ENCODE results near the gene ZDHHC23. TPM values are rescaled to one million over a fixed set of nuclear protein-coding genes. Genes with fewer than 3 reads are reported as not detected.

ZDHHC23 gene, protein sequence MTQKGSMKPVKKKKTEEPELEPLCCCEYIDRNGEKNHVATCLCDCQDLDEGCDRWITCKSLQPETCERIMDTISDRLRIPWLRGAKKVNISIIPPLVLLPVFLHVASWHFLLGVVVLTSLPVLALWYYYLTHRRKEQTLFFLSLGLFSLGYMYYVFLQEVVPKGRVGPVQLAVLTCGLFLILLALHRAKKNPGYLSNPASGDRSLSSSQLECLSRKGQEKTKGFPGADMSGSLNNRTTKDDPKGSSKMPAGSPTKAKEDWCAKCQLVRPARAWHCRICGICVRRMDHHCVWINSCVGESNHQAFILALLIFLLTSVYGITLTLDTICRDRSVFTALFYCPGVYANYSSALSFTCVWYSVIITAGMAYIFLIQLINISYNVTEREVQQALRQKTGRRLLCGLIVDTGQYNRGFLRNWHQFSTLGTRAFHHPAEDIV
- total RNA-seq (1 to 10 TPM in 8 of 9 donors, under 1 TPM in 1; 0.24 to 4.2 (median 2.0) TPM), polyA plus RNA-seq (1 to 10 TPM in 1 of 3 donors, under 1 TPM in 2; 0.72 to 2.3 (median 0.74) TPM)
- long read RNA-seq, donor 1, result 0 reads
- long read RNA-seq, donor 2, result 0 reads
- long read RNA-seq, donor 3, result 0 reads
- long read RNA-seq, donor 4, result 0 reads
- long read RNA-seq, donor 5, partial matches to known transcripts, result 2 of 2 reads
- long read RNA-seq, donor 5, other reads (novel, unspliced or antisense), result 0 of 2 reads
- long read RNA-seq, donor 6, result 0 reads
- long read RNA-seq, donor 7, result 0 reads
- long read RNA-seq, donor 8, result 0 reads
- long read RNA-seq, donor 9, result 0 reads
- long read RNA-seq, donor 10, result 0 reads

DNA sequence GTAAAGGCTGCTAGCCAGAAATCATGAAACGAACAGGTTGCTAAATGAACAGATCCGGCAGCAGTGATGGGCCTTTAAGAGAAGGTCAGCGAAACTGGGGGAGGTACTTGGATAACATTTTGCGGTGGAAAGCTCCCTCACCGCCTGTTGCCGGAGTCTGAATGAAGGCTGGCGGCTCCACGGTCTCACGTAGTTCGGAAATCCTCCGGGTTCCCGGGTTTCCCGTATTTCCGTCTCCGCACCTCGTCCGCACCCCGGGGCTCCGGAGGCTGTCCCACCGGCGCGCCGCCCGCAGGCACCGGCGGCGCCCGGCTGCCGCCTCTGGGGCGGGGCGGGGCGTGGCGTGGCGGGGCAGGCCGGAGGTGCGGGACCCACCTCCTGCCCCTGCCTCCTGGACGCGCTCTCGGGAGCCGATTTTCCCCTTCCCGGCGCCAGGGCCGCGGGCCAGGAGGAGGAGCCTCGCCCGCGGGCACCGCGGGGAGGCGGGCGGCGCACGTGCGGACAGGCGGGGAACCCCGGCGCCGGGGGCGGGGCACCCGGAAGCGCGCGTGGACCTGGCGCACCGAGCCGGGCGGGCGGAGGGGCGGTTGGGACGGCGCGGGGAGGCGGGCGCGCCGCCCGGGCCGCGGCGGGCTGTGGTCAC, at the start of gene ZDHHC23:
TSS of gene ZDHHC23 (plus strand) at position 642 of the 643 bp plus-strand sequence. CDS start 790 bp downstream, outside the sequence.
- WGBS, 4 donors, result 0% methylated on average over 7 to 80 of the region's 80 CpGs
- H3K27ac ChIP-seq, result peak within 1 kb of the TSS in 2 of 5 donors; percentile 39 to 73
- intact Hi-C loops (cut with DNase I), result no loop called here

DNA sequence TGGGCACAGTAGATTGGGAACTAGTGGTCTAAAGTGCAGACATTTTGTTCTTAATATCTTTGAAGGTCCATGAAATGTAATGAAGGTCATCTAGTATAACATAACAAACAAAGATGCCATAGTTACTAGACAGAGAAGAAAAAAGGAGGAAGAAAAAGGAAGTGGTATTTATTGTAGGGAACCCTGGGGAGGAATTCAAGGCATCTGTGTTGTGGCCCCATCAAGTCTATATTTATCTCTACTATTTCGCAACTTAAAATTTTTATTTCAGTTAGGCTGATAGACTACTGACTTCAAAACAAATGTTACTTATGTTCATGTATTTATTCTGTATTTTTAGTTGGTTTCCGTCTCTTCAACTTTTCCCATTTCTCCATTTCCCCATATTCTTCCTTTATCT, 48.9 kb upstream of the ZDHHC23 start:
- no peaks in the 10 kb centered on the region for H3K9me3 ChIP-seq (replicated peaks in 1 of 3)
- DNase-seq, result no peak
- no peaks in the 10 kb centered on the region for H3K36me3 ChIP-seq (replicated peaks in 1 of 2)
- H3K27ac ChIP-seq, result no peak overlapping the region
- no peak overlapping the region for H3K4me3 ChIP-seq
- H3K27me3 ChIP-seq, result no peaks in the 10 kb centered on the region
- TF ChIP-seq, protein P1, sequence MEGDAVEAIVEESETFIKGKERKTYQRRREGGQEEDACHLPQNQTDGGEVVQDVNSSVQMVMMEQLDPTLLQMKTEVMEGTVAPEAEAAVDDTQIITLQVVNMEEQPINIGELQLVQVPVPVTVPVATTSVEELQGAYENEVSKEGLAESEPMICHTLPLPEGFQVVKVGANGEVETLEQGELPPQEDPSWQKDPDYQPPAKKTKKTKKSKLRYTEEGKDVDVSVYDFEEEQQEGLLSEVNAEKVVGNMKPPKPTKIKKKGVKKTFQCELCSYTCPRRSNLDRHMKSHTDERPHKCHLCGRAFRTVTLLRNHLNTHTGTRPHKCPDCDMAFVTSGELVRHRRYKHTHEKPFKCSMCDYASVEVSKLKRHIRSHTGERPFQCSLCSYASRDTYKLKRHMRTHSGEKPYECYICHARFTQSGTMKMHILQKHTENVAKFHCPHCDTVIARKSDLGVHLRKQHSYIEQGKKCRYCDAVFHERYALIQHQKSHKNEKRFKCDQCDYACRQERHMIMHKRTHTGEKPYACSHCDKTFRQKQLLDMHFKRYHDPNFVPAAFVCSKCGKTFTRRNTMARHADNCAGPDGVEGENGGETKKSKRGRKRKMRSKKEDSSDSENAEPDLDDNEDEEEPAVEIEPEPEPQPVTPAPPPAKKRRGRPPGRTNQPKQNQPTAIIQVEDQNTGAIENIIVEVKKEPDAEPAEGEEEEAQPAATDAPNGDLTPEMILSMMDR (IDR thresholded peaks at IDR 0.05), result no peak
- TF ChIP-seq POLR2A (IDR thresholded peaks at IDR 0.05), result no peak
- intact Hi-C loops (cut with DNase I), result no loop called here
- peaks cover 0 to 12% of the 10 kb centered on the region in 2 donors for H3K4me1 ChIP-seq (replicated peaks in 1 of 2)
- 69 to 77% (median 75%) methylated on average over 2 of the region's 2 CpGs for WGBS, 4 donors

More for the DNA sequence above, at the start of gene ZDHHC23:
- no peak for TF ChIP-seq POLR2A (IDR thresholded peaks at IDR 0.05)
- TF ChIP-seq, protein P1 (IDR thresholded peaks at IDR 0.05), result no peak
- Histone ChIP-seq H3K9me3 (replicated peaks in 1 of 3) (no peaks in the 10 kb centered on the region), H3K4me1 (replicated peaks in 1 of 2) (peaks cover 6 to 8% of the 10 kb centered on the region in 2 donors), H3K27me3 (no peaks in the 10 kb centered on the region), H3K4me3 (peak within 1 kb of the TSS; percentile 22 to 74 (median 39)), H3K36me3 (replicated peaks in 1 of 2) (no peaks in the 10 kb centered on the region)
- peak; percentile 72 to 87 (median 75) for DNase-seq

DNA sequence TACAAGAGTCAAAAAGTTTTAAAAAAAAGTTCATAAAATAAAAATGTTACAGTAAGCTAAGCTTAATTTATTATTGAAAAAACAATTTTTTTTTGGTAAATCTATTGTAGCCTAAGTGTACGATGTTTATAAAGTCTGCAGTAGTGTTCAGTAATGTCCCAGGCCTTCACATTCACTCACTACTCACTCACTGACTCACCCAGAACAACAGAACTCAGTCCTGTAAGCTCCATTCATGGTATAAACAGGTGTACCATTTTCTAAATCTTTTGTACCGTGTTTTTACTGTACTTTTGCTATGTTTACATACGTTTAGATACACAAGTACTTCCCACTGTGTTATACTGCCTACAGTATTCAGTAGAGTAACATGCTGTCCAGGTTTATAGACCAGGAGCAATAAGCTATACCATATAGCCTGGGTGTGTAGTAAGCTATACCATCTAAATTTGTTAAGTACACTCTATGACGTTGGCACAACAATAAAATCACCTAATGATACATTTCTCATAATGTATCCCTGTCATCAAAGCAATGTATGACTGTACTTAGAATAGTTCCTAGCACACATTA, 41.2 kb upstream of the ZDHHC23 start:
- Histone ChIP-seq H3K27ac (no peak overlapping the region), H3K27me3 (no peaks in the 10 kb centered on the region), H3K36me3 (replicated peaks in 1 of 2) (no peaks in the 10 kb centered on the region), H3K4me3 (no peak overlapping the region), H3K4me1 (replicated peaks in 1 of 2) (no peaks in the 10 kb centered on the region), H3K9me3 (replicated peaks in 1 of 3) (no peaks in the 10 kb centered on the region)
- 85 to 95% (median 85%) methylated on average over 4 of the region's 4 CpGs for WGBS, 4 donors
- TF ChIP-seq POLR2A (IDR thresholded peaks at IDR 0.05), result no peak
- TF ChIP-seq, protein P1 (IDR thresholded peaks at IDR 0.05), result no peak
- intact Hi-C loops (cut with DNase I), result no loop called here
- no peak for DNase-seq

DNA sequence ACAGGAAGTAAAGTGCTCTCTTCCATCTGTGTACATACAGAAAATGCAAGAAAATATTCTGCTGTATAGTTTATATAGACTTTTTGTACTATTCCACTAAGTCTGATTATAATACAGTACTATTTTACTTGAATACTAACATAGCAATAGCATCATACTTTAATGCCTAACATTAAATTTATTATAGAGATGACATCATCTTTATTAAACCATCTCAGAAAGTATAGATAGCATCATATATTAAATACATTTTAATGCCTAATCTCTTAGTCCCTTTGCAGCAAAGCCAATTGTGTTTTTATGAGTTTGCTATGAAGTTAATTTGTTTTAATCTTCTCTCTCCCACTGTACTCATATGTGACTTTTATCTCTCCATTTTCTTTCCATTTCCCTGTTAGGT, 39.7 kb upstream of the ZDHHC23 start:
- H3K27ac ChIP-seq, result no peak overlapping the region
- no peak for DNase-seq
- H3K4me1 ChIP-seq (replicated peaks in 1 of 2), result peaks cover 0 to 5% of the 10 kb centered on the region in 2 donors
- H3K4me3 ChIP-seq, result no peak overlapping the region
- no peaks in the 10 kb centered on the region for H3K27me3 ChIP-seq
- no peaks in the 10 kb centered on the region for H3K36me3 ChIP-seq (replicated peaks in 1 of 2)
- TF ChIP-seq, protein P1 (IDR thresholded peaks at IDR 0.05), result no peak
- TF ChIP-seq POLR2A (IDR thresholded peaks at IDR 0.05), result no peak
- intact Hi-C loops (cut with DNase I), result no loop called here
- H3K9me3 ChIP-seq (replicated peaks in 1 of 3), result no peaks in the 10 kb centered on the region

All from adrenal gland (tissue), 19 donors.